GF-D8 (cell line): ENCODE data around the gene SLC39A11.
"Not testable (repeated sequence)": the region's sequence is repeated elsewhere in the genome, so short reads cannot be mapped to it uniquely, and the experiment has no call there.

Experiments used
- DNase-seq: peaks from one replicate; lab custom pipeline; 2025; lab: John Stamatoyannopoulos, UW

SLC39A11 gene

GRCh38 chr17:73071066-73071999 lies 21.2 kb downstream of the SLC39A11 start:
- DNase-seq, result peak; percentile 68

- no peak for DNase-seq
Measured at GRCh38 chr17:73069841-73070240, 22.6 kb downstream of the SLC39A11 start.

- no peak for DNase-seq
Measured at GRCh38 chr17:73069164-73069770, 23.2 kb downstream of the SLC39A11 start.

- DNase-seq, result peak; percentile 77
Measured at GRCh38 chr17:73068322-73069153, 23.9 kb downstream of the SLC39A11 start.

- DNase-seq, result not testable (repeated sequence)
Measured at GRCh38 chr17:73067699-73068098, 24.8 kb downstream of the SLC39A11 start.

- no peak for DNase-seq
Measured at GRCh38 chr17:73067075-73067474, 25.4 kb downstream of the SLC39A11 start.

- DNase-seq, result no peak
Measured at GRCh38 chr17:73066148-73066884, 26.2 kb downstream of the SLC39A11 start.

- no peak for DNase-seq
Measured at GRCh38 chr17:73065376-73065775, 27.1 kb downstream of the SLC39A11 start.

- peak; percentile 66 for DNase-seq
Measured at GRCh38 chr17:73064084-73064938, 28.2 kb downstream of the SLC39A11 start.

GRCh38 chr17:73062726-73063125 lies 29.8 kb downstream of the SLC39A11 start:
- DNase-seq, result no peak

GRCh38 chr17:73061161-73061560 lies 31.3 kb downstream of the SLC39A11 start:
- DNase-seq, result peak; percentile 94

GRCh38 chr17:73060721-73061120 lies 31.8 kb downstream of the SLC39A11 start:
- DNase-seq, result peak; percentile 61

GRCh38 chr17:73059713-73060112 lies 32.8 kb downstream of the SLC39A11 start:
- DNase-seq, result not testable (repeated sequence)

GRCh38 chr17:73058022-73058421 lies 34.5 kb downstream of the SLC39A11 start:
- no peak for DNase-seq

GRCh38 chr17:73057196-73057595 lies 35.3 kb downstream of the SLC39A11 start:
- no peak for DNase-seq

GRCh38 chr17:73052923-73053322 lies 39.6 kb downstream of the SLC39A11 start:
- no peak for DNase-seq

GRCh38 chr17:73050797-73051196 lies 41.7 kb downstream of the SLC39A11 start:
- no peak for DNase-seq

GRCh38 chr17:73048170-73048569 lies 44.3 kb downstream of the SLC39A11 start:
- no peak for DNase-seq

- DNase-seq, result no peak
Measured at GRCh38 chr17:73045724-73046123, 46.8 kb downstream of the SLC39A11 start.

- no peak for DNase-seq
Measured at GRCh38 chr17:73043686-73044581, 48.6 kb downstream of the SLC39A11 start.
